Measurements from ENCODE around the gene BCAP31. TPM values are rescaled to one million over a fixed set of nuclear protein-coding genes. Genes with fewer than 3 reads are reported as not detected.
"Not testable (repeated sequence)": the region's sequence is repeated elsewhere in the genome, so short reads cannot be mapped to it uniquely, and the experiment has no call there.

Gene BCAP31
- total and polyA plus RNA-seq, 12 donors, result 70.2 to 164 (median 85.4) TPM

DNA sequence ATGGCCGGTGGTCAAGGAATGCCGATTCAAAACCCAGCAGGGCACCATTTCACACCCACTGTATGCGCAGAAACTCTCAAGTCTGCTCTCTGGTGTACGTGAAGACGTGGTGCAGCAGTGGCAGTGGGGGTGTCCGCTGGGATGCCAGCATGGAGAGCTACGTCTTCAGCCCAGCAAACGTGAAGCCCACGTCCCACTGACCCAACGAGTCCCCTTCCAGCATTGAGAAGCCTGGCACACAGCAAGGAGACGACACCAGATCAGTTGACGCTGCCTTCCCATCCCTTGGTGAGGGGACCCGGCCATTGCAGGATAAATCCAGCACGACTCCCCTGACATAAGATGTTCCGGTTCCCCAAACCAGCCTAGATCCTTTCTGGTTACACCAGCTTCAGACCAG lies 37.7 kb upstream of the BCAP31 start:
- ATAC-seq (no peak), DNase-seq (no peak)
- no peaks in the 10 kb centered on the region for H3K36me3 ChIP-seq
- H3K27me3 ChIP-seq, result peaks cover 0 to 11% (median 0%) of the 10 kb centered on the region in 7 donors
- TF ChIP-seq CTCF (IDR thresholded peaks at IDR 0.05), result no peak
- H3K27ac ChIP-seq, result no peak overlapping the region
- no peak overlapping the region for H3K4me3 ChIP-seq
- H3K4me1 ChIP-seq, result peaks cover 3 to 23% (median 15%) of the 10 kb centered on the region in 9 donors
- WGBS, 2 donors, result 79 to 81% methylated on average over 14 to 15 of the region's 15 CpGs
- intact Hi-C loops (cut with DNase I), result loop anchor here in 5 of 10 donors (5.0 to 10.0 kb wide), 3 partner anchors 185 to 193 kb away; no protein-coding TSS in a partner anchor
- H3K9me3 ChIP-seq, result no peaks in the 10 kb centered on the region

DNA sequence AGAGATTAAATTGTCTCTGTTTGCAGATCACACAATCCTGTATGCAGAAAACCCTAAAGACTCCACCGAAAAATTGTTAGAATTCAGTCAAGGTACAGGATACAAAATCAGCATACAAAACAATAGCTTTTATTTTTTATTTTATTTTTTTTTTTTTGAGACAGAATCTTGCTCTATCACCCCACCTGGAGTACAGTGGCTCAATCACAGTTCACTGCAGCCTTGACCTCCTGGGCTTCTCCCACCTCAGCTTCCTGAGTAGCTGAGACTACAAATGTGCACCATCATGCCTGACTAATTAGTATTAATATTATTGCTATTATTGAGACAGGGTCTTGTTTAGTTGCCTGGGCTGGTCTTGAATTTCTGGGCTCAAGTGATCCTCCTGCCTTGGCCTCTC lies 30.9 kb upstream of the BCAP31 start:
- Histone ChIP-seq H3K9me3 (peaks cover 0 to 10% (median 0%) of the 10 kb centered on the region in 11 donors), H3K36me3 (no peaks in the 10 kb centered on the region), H3K27me3 (peaks cover 0 to 17% (median 0%) of the 10 kb centered on the region in 7 donors), H3K4me1 (no peaks in the 10 kb centered on the region), H3K27ac (no peak overlapping the region), H3K4me3 (no peak overlapping the region)
- no peak for ATAC-seq
- intact Hi-C loops (cut with DNase I), result no loop called here
- no peak for DNase-seq
- 77 to 87% methylated on average over 1 of the region's 1 CpG for WGBS, 2 donors
- peak in 1 of 9 donors; percentile 25 for TF ChIP-seq CTCF (IDR thresholded peaks at IDR 0.05)

DNA sequence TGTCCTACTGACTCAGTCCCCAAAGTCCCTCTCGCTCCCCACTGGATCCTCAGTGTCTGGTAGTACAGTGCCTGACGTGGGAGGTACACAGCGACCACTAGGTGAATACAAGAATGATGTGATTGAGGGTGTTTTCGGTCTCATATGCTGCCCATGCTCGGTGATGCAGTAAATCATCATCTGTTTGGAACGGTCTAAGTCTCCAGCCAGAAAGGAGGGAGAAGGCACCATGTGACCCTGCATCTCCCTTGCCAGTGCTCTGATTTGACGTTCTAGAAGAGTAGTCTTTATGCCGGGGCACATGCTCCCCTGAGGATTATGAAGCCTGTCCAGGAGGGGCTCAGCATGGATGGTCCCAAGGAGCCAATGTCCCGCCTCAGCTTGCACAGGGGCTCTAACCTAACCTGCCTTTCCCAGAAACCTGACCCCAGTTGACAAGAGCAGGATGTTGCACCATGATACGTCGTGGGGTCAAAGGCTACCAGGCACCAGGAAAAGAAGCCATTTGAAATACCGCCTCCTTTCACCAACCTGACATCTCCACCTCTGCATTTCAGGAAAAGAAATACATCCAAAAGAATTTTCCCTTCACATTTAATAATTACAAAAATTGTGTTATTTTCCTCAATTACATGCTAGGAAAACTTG lies 26.1 kb upstream of the BCAP31 start:
- DNase-seq (no peak), ATAC-seq (no peak)
- no peaks in the 10 kb centered on the region for H3K9me3 ChIP-seq
- H3K36me3 ChIP-seq, result no peaks in the 10 kb centered on the region
- no peak overlapping the region for H3K4me3 ChIP-seq
- no peaks in the 10 kb centered on the region for H3K4me1 ChIP-seq
- intact Hi-C loops (cut with DNase I), result no loop called here
- WGBS, 2 donors, result 81 to 82% methylated on average over 10 to 12 of the region's 12 CpGs
- peaks cover 0 to 43% (median 0%) of the 10 kb centered on the region in 7 donors for H3K27me3 ChIP-seq
- no peak for TF ChIP-seq CTCF (IDR thresholded peaks at IDR 0.05)
- no peak overlapping the region for H3K27ac ChIP-seq

DNA sequence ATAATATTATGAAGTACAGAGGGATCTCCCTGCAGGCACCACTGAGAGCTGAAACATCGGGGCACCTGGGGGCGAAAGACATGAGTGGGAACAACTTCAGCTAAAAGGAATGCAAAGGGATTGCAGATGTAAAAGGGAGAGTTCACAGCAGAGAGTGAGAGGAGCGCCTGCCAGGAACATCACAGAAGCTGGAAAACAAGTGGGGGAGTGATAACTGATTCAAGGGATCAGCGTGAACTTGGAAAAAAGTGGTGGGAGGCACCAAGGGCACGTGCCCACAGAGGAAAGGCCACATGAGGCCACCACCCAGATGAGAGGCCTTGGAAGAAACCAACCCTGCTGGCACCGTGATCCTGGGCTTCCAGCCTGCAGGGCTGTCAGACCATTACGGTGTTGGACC lies 24.8 kb upstream of the BCAP31 start:
- DNase-seq; H3K9me3 ChIP-seq; H3K27ac ChIP-seq; H3K4me3 ChIP-seq; intact Hi-C loops (cut with DNase I); ATAC-seq; H3K4me1 ChIP-seq; H3K36me3 ChIP-seq: not testable (repeated sequence)
- peaks cover 0 to 41% (median 0%) of the 10 kb centered on the region in 7 donors for H3K27me3 ChIP-seq
- 88 to 92% methylated on average over 4 to 7 of the region's 7 CpGs for WGBS, 2 donors

DNA sequence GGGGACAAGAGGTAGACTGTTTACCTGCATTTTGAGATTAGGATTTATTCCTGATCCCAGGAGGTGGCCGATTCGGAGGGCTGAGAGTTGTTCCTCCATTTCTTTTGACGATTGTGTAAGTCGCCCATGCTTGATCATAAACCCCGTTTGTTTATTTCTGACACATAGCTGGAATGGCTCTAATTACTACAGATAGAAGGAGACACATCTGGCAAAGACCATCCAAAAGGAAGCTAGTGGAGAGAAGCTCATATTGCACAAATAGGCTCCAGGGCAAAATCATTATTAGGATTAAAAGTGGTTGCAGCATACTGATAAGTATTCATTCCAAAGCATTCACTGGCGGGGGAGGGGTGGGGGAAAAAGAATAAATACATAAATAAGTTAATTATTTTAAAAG lies 22.8 kb upstream of the BCAP31 start:
- H3K36me3 ChIP-seq; DNase-seq; ATAC-seq; H3K27ac ChIP-seq; H3K4me1 ChIP-seq; H3K9me3 ChIP-seq; H3K4me3 ChIP-seq; intact Hi-C loops (cut with DNase I): not testable (repeated sequence)
- peaks cover 0 to 40% (median 0%) of the 10 kb centered on the region in 7 donors for H3K27me3 ChIP-seq
- WGBS, 2 donors, result 78 to 90% methylated on average over 6 of the region's 6 CpGs
